Epithelial cell of esophagus (primary cell): ENCODE results near the gene SPATA31D3.

Source experiments
- DNase-seq: peaks from one replicate; pipeline ENCODE4 v3.0.0; 2010; ENCODE audit warnings: low read depth
- H3K4me3 ChIP-seq: 2 replicates; pipeline ENCODE4 v1.5.1; 2011; ENCODE audit warnings: mild to moderate bottlenecking, low read length, control low read depth
- TF ChIP-seq, protein P1 (sequence below): IDR thresholded peaks from 2 replicates; pipeline ENCODE4 v1.5.1; 2011; ENCODE audit warnings: low read depth, mild to moderate bottlenecking, low read length, control low read depth, inconsistent platforms; ENCODE audit not compliant: insufficient read depth; ENCODE audit errors: missing control alignments

SPATA31D3 gene

GRCh38 chr9:81964218-81965171 lies 21.2 kb downstream of the SPATA31D3 start:
- no peak for DNase-seq
- H3K4me3 ChIP-seq, result no peak overlapping the region
- TF ChIP-seq, protein P1, sequence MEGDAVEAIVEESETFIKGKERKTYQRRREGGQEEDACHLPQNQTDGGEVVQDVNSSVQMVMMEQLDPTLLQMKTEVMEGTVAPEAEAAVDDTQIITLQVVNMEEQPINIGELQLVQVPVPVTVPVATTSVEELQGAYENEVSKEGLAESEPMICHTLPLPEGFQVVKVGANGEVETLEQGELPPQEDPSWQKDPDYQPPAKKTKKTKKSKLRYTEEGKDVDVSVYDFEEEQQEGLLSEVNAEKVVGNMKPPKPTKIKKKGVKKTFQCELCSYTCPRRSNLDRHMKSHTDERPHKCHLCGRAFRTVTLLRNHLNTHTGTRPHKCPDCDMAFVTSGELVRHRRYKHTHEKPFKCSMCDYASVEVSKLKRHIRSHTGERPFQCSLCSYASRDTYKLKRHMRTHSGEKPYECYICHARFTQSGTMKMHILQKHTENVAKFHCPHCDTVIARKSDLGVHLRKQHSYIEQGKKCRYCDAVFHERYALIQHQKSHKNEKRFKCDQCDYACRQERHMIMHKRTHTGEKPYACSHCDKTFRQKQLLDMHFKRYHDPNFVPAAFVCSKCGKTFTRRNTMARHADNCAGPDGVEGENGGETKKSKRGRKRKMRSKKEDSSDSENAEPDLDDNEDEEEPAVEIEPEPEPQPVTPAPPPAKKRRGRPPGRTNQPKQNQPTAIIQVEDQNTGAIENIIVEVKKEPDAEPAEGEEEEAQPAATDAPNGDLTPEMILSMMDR, result no peak

- TF ChIP-seq, protein P1, result no peak
- DNase-seq, result no peak
- no peak overlapping the region for H3K4me3 ChIP-seq
Observed at GRCh38 chr9:81968026-81968425, 24.7 kb downstream of the SPATA31D3 start.

GRCh38 chr9:81969971-81970370 lies 26.7 kb downstream of the SPATA31D3 start:
- peak; percentile 43 for DNase-seq
- TF ChIP-seq, protein P1, result peak; percentile 25
- H3K4me3 ChIP-seq, result no peak overlapping the region

GRCh38 chr9:81971727-81972126 lies 28.4 kb downstream of the SPATA31D3 start:
- H3K4me3 ChIP-seq, result no peak overlapping the region
- no peak for DNase-seq
- TF ChIP-seq, protein P1, result no peak

- H3K4me3 ChIP-seq, result no peak overlapping the region
- TF ChIP-seq, protein P1, result no peak
- no peak for DNase-seq
Observed at GRCh38 chr9:81974764-81975163, 31.5 kb downstream of the SPATA31D3 start.

- TF ChIP-seq, protein P1, result no peak
- no peak for DNase-seq
- no peak overlapping the region for H3K4me3 ChIP-seq
Observed at GRCh38 chr9:81976351-81976750, 33.1 kb downstream of the SPATA31D3 start.

- TF ChIP-seq, protein P1, result no peak
- H3K4me3 ChIP-seq, result no peak overlapping the region
- no peak for DNase-seq
Observed at GRCh38 chr9:81979196-81979595, 35.9 kb downstream of the SPATA31D3 start.
